Activated T-helper 17 cell treated with anti-CD3 and anti-CD28 coated beads, Interleukin-2, amount 50 U/mL, for 72 hours (primary cell): Measurements from ENCODE around the gene AKAP9. TPM values are rescaled to one million over a fixed set of nuclear protein-coding genes. Genes with fewer than 3 reads are reported as not detected.
"Not testable (repeated sequence)": the region's sequence is repeated elsewhere in the genome, so short reads cannot be mapped to it uniquely, and the experiment has no call there.

Experiments used
- ATAC-seq: fragments of 150-1000 bp; cut with Tn5 transposase; replicated peaks from 2 replicates; pipeline ENCODE4 v1.10.0; 2021; ENCODE audit warnings: mild to moderate bottlenecking, moderate library complexity
- H3K27ac Mint-ChIP-seq: one replicate; pipeline ENCODE4 v1.8.0; 2022; ENCODE audit warnings: mixed read lengths
- H3K27me3 Mint-ChIP-seq: one replicate; pipeline ENCODE4 v1.8.0; 2022; ENCODE audit warnings: mixed read lengths
- H3K36me3 Mint-ChIP-seq: one replicate; pipeline ENCODE4 v1.8.0; 2022; ENCODE audit warnings: low read depth, mild to moderate bottlenecking, mixed read lengths
- H3K4me1 Mint-ChIP-seq: one replicate; pipeline ENCODE4 v1.8.0; 2022; ENCODE audit warnings: mixed read lengths
- H3K4me3 Mint-ChIP-seq: one replicate; pipeline ENCODE4 v1.8.0; 2022; ENCODE audit warnings: mild to moderate bottlenecking, mixed read lengths
- H3K9me3 Mint-ChIP-seq: one replicate; pipeline ENCODE4 v1.8.0; 2022; ENCODE audit warnings: mixed read lengths
- total RNA-seq, 2 donors: library from RNA; stranded (reverse); gene quantifications; one replicate each; pipeline ENCODE4 v1.2.3, GENCODE V29; 2022

AKAP9 gene
- total RNA-seq, 2 donors from 2014 or later = 33.1 to 41.6 TPM

DNA sequence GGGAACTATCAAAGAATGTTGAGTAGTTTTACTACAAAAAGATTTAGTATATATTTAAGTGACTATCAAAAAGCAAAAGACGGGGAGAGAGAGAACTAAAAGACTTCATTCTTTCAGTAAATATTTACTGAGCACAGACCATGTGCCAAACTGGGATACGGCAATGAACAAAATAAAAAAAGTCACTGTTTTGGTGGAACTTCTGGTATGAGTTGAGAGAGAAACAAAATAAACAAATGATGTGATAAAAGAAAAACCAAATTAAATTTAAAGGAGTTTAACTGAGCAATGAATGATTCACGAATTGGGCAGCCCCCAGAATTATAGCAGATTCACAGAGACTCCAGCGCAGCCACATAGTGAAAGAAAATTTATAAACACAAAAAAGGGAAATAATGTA lies 17.8 kb upstream of the AKAP9 start:
- Mint-ChIP-seq H3K9me3 (no peaks in the 10 kb centered on the region), H3K27ac (no peak overlapping the region), H3K4me3 (no peak overlapping the region), H3K4me1 (no peaks in the 10 kb centered on the region), H3K36me3 (no peaks in the 10 kb centered on the region), H3K27me3 (peaks cover 28% of the 10 kb centered on the region)
- ATAC-seq = no peak

GRCh38 chr7:91927912-91928311 lies 12.8 kb upstream of the AKAP9 start:
- no peak for ATAC-seq
- H3K9me3 Mint-ChIP-seq = no peaks in the 10 kb centered on the region
- peaks cover 34% of the 10 kb centered on the region for H3K27me3 Mint-ChIP-seq
- H3K4me3 Mint-ChIP-seq = no peak overlapping the region
- no peaks in the 10 kb centered on the region for H3K36me3 Mint-ChIP-seq
- no peaks in the 10 kb centered on the region for H3K4me1 Mint-ChIP-seq
- H3K27ac Mint-ChIP-seq = no peak overlapping the region

- H3K9me3 Mint-ChIP-seq = no peaks in the 10 kb centered on the region
- H3K4me1 Mint-ChIP-seq = no peaks in the 10 kb centered on the region
- H3K4me3 Mint-ChIP-seq = no peak overlapping the region
- no peaks in the 10 kb centered on the region for H3K36me3 Mint-ChIP-seq
- peak; percentile 60 for ATAC-seq
- H3K27me3 Mint-ChIP-seq = peaks cover 31% of the 10 kb centered on the region
- H3K27ac Mint-ChIP-seq = no peak overlapping the region
These were observed 11.2 kb upstream of the AKAP9 start for GRCh38 chr7:91929463-91929862.

DNA sequence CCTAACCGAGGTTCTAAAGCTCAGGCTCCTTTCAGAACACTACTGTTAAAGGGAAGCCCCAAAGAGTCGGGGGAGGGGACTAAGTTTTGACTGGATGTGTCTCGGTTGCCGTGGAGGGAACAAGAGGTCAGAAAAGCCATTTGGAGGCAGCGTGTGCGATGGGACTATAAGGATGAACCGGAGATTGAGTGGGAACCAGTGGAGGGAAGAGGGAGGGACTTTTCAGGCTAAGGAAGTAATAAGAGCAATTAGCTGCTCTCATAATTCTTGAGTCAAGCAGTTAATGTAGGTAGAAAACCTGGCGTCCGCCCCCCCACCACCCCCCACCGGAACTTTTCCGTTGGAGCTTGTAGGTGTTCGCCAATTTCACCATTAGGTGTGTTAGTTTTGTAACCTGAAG lies 491 bp upstream of the AKAP9 start:
- Mint-ChIP-seq H3K9me3 (no peaks in the 10 kb centered on the region), H3K27ac (peak overlapping the region; percentile 96), H3K4me1 (peaks cover 10% of the 10 kb centered on the region), H3K27me3 (no peaks in the 10 kb centered on the region), H3K36me3 (peaks cover 6% of the 10 kb centered on the region), H3K4me3 (peak overlapping the region; percentile 99)
- peak; percentile 35 for ATAC-seq

DNA sequence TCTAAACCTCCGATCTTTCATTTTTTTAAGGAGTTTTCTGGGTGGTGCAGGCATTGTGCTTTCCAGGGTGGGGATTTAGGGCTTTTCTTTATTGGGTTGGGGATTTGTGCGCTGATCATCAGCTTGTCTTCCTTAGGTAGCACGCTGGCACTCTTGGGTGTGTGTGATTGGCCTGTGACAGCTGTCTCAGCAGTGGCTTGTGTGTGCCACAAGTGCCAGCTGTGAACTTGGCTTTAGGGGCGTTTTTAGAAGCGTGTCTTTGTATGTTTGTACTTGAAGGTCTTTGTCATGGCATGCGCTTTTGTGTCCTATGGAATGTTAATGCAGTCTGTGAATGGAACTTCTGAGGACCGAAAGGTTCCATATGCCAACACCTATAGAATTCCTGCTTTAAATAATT lies 788 bp downstream of the AKAP9 start:
- H3K27ac Mint-ChIP-seq = peak overlapping the region; percentile 96
- no peaks in the 10 kb centered on the region for H3K27me3 Mint-ChIP-seq
- H3K4me3 Mint-ChIP-seq = peak overlapping the region; percentile 99
- peak; percentile 45 for ATAC-seq
- peaks cover 12% of the 10 kb centered on the region for H3K4me1 Mint-ChIP-seq
- peaks cover 11% of the 10 kb centered on the region for H3K36me3 Mint-ChIP-seq
- H3K9me3 Mint-ChIP-seq = no peaks in the 10 kb centered on the region

- H3K36me3 Mint-ChIP-seq = peaks cover 19% of the 10 kb centered on the region
- ATAC-seq = no peak
- H3K9me3 Mint-ChIP-seq = no peaks in the 10 kb centered on the region
- H3K4me1 Mint-ChIP-seq = peaks cover 14% of the 10 kb centered on the region
- peak overlapping the region; percentile 96 for H3K27ac Mint-ChIP-seq
- H3K4me3 Mint-ChIP-seq = peak overlapping the region; percentile 99
- no peaks in the 10 kb centered on the region for H3K27me3 Mint-ChIP-seq
These were observed 1.6 kb downstream of the AKAP9 start for GRCh38 chr7:91942312-91942711.

DNA sequence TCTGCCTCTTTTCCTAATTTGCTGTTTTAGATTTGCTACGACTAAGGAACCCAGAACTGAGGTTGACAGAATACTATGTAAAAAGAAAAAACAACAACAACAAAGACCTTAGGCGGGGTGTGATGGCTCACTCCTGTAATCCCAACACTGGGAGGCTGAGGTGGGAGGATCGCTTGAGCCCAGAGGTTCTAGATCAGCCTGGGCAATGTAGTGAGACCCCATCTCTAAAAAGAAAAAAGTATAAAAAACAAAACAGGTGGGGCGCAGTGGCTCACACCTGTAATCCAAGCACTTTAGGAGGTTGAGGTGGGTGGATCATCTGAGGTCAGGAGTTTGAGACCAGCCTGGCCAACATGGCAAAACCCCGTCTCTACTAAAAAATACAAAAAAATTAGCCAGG lies 4.3 kb downstream of the AKAP9 start:
- H3K4me1 Mint-ChIP-seq = peaks cover 13% of the 10 kb centered on the region
- not testable (repeated sequence) for H3K9me3 Mint-ChIP-seq, ATAC-seq, H3K4me3 Mint-ChIP-seq, H3K27ac Mint-ChIP-seq, H3K27me3 Mint-ChIP-seq
- H3K36me3 Mint-ChIP-seq = peaks cover 29% of the 10 kb centered on the region

- Mint-ChIP-seq H3K36me3 (peaks cover 29% of the 10 kb centered on the region), H3K4me3 (no peak overlapping the region), H3K4me1 (peaks cover 13% of the 10 kb centered on the region), H3K27ac (no peak overlapping the region), H3K9me3 (no peaks in the 10 kb centered on the region), H3K27me3 (no peaks in the 10 kb centered on the region)
- ATAC-seq = no peak
These were observed 4.8 kb downstream of the AKAP9 start for GRCh38 chr7:91945476-91945875.

DNA sequence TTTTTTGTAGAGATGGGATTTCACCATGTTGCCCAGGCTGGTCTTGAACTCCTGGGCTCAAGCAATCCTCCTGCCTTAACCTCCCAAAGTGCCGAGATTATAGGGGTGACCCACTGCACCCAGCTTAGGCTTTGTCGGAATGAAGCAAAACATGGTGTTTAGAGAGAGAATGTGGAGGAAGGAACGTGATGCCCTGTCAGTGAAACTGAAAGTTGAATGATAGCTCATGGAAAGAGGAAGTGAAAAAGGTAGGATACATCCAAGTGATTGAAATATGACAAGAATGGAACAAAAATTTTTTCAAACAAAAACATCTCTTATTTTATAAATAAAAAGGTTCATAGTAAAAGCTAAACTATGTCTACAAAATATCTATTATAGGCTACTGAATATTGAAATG lies 5.9 kb downstream of the AKAP9 start:
- Mint-ChIP-seq H3K4me1 (peaks cover 10% of the 10 kb centered on the region), H3K4me3 (no peak overlapping the region), H3K9me3 (no peaks in the 10 kb centered on the region), H3K27me3 (no peaks in the 10 kb centered on the region), H3K36me3 (peaks cover 29% of the 10 kb centered on the region), H3K27ac (peak overlapping the region; percentile 43)
- ATAC-seq = no peak

DNA sequence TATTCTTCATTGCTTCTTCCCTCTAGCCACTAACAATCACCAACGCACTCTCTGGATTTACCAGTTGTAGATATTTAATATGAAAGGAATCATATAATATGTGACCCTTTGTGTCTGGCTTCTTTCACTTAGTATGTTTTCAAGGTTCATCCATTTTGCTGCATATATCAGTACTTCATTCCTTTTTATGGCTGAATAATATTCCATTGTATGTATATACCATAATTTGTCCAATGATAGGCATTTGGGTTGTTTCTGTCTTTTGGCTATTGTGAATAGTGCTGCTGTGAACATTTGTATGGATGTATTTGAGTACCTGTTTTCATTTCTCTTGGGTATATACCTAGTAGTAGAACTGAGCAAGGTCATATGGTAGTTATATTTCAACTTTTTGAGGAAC lies 7.3 kb downstream of the AKAP9 start:
- ATAC-seq = no peak
- Mint-ChIP-seq H3K4me3 (no peak overlapping the region), H3K4me1 (peaks cover 16% of the 10 kb centered on the region)

DNA sequence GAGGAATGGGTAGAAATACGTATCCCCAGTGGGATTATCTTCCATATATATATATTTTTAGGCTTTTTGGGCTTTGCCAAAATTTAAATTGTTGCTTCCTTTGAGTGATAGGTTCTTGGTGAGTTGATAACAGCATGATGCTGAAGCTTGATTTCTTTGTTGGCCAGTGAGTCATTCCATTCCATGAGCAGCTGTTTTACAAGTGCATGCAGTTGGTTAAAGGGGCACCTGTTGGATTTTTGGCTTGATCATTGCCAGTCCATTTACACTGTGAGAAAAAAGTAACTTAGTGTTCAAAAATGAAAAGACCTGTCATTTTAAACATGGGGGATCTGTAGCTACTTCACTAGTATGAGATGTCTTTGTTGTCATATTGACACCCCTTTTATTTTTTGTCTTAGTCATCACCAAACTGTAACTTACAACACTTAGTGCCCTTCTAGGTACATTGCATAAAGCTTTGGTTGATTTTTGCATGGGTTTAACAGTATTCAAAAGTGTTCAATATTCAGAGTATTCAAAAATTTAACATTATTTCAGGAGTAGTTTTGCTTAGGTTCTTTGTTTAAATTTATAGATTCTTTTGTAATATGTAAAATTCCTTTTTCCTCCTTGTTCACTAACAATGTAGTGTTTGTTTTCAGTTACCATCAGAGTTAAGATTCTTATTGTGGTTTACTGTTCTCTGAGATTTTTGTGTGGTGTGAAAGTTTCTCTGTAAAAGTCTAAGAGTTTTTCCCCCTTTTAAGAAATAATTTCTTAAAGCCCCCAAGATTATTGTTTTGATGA lies 8.8 kb downstream of the AKAP9 start:
- H3K27ac Mint-ChIP-seq = no peak overlapping the region
- no peak overlapping the region for H3K4me3 Mint-ChIP-seq
- peaks cover 19% of the 10 kb centered on the region for H3K4me1 Mint-ChIP-seq
- H3K36me3 Mint-ChIP-seq = peaks cover 34% of the 10 kb centered on the region
- H3K9me3 Mint-ChIP-seq = no peaks in the 10 kb centered on the region
- H3K27me3 Mint-ChIP-seq = no peaks in the 10 kb centered on the region
- peak; percentile 21 for ATAC-seq

More for the DNA sequence above, 7.3 kb downstream of the AKAP9 start:
- H3K27ac Mint-ChIP-seq = no peak overlapping the region
- peaks cover 34% of the 10 kb centered on the region for H3K36me3 Mint-ChIP-seq
- H3K27me3 Mint-ChIP-seq = no peaks in the 10 kb centered on the region
- no peaks in the 10 kb centered on the region for H3K9me3 Mint-ChIP-seq

- Mint-ChIP-seq H3K27ac (no peak overlapping the region), H3K4me3 (no peak overlapping the region), H3K4me1 (peaks cover 14% of the 10 kb centered on the region), H3K27me3 (no peaks in the 10 kb centered on the region), H3K36me3 (peaks cover 11% of the 10 kb centered on the region), H3K9me3 (no peaks in the 10 kb centered on the region)
- no peak for ATAC-seq
These were observed 13.0 kb downstream of the AKAP9 start for GRCh38 chr7:91953618-91954017.

DNA sequence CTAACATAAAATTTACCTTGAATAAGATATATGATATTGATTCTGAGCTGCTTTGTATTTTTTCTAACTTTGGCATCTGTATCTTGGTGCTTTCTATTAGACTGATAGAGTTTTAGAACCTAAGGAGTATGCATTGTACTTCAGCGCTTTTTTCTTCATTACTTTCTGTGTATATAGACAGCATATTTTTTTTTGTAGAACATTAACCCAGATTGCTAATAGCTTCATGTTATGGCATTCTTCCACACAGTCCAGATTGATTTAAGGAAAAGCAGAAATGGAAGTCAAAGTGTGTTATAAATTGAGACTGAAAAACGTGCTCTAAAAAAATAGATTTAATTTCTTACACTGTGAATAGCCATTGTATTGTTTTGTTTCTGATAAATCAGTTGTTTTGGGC lies 15.8 kb downstream of the AKAP9 start:
- H3K9me3 Mint-ChIP-seq, H3K27ac Mint-ChIP-seq, H3K36me3 Mint-ChIP-seq, ATAC-seq, H3K4me3 Mint-ChIP-seq, H3K27me3 Mint-ChIP-seq: not testable (repeated sequence)
- H3K4me1 Mint-ChIP-seq = peaks cover 10% of the 10 kb centered on the region

GRCh38 chr7:91957232-91957631 lies 16.6 kb downstream of the AKAP9 start:
- no peaks in the 10 kb centered on the region for H3K9me3 Mint-ChIP-seq
- ATAC-seq = no peak
- H3K36me3 Mint-ChIP-seq = no peaks in the 10 kb centered on the region
- no peaks in the 10 kb centered on the region for H3K27me3 Mint-ChIP-seq
- no peak overlapping the region for H3K4me3 Mint-ChIP-seq
- H3K4me1 Mint-ChIP-seq = peaks cover 5% of the 10 kb centered on the region
- no peak overlapping the region for H3K27ac Mint-ChIP-seq

- H3K27me3 Mint-ChIP-seq = no peaks in the 10 kb centered on the region
- peaks cover 4% of the 10 kb centered on the region for H3K4me1 Mint-ChIP-seq
- no peak overlapping the region for H3K27ac Mint-ChIP-seq
- no peaks in the 10 kb centered on the region for H3K36me3 Mint-ChIP-seq
- ATAC-seq = no peak
- H3K4me3 Mint-ChIP-seq = no peak overlapping the region
- no peaks in the 10 kb centered on the region for H3K9me3 Mint-ChIP-seq
These were observed 17.2 kb downstream of the AKAP9 start for GRCh38 chr7:91957823-91958222.
